ENCODE measurements around the gene PRKG1. TPM values are rescaled to one million over a fixed set of nuclear protein-coding genes. Genes with fewer than 3 reads are reported as not detected.

The PRKG1 gene
- total and polyA plus RNA-seq, 2 of the 4 experiments (the other 2 are of a cell fraction) = 3.5 to 18.3 TPM

- in situ Hi-C loops (cut with MboI; ENCODE audit: low sequenced_read_pairs) (no loop called here), intact Hi-C loops (cut with micrococcal nuclease) (no loop called here), dilution Hi-C loops (cut with HindIII; ENCODE audit: low sequenced_read_pairs, unreplicated experiment) (no loop called here)
- Histone ChIP-seq H2BK20ac (ENCODE audit: low read depth, low read length) (no peak overlapping the region), H3K56ac (ENCODE audit: extremely low read depth, insufficient read depth, low read length) (no peak overlapping the region), H3K9me3 (ENCODE audit: control insufficient read depth, insufficient read depth, low read length) (no peaks in the 10 kb centered on the region), H3K14ac (replicated peaks; ENCODE audit: low read depth, low read length) (no peak overlapping the region), H2AK9ac (replicated peaks; ENCODE audit: low read depth, low read length, poor library complexity) (no peak overlapping the region), H3K4me2 (ENCODE audit: low read depth, low read length) (no peak overlapping the region), H3K4me3 (ENCODE audit: insufficient read depth, low read depth, low read length) (no peak overlapping the region), H2BK5ac (ENCODE audit: low read depth, low read length, poor library complexity, severe bottlenecking) (no peak overlapping the region), H3K4me1 (ENCODE audit: control insufficient read depth, insufficient read depth, low read length) (no peaks in the 10 kb centered on the region), H2BK15ac (ENCODE audit: low read depth, low read length) (no peak overlapping the region), H3K36me3 (ENCODE audit: control insufficient read depth, insufficient read depth, low read length) (no peaks in the 10 kb centered on the region), H3K9ac (ENCODE audit: low read depth, low read length) (no peak overlapping the region), H3K79me1 (ENCODE audit: low read depth in 1 of 2, low read length in 2 of 2) (peaks cover 0 to 5% of the 10 kb centered on the region in 2 experiments; a peak in 1 of 4 replicates), H3K27ac (ENCODE audit: insufficient read depth, low read length) (no peak overlapping the region), H4K20me1 (ENCODE audit: insufficient read depth, low read length) (no peaks in the 10 kb centered on the region; the same call in 1 of the 2 replicates), H3K27me3 (ENCODE audit: control insufficient read depth, insufficient read depth, low read length) (no peaks in the 10 kb centered on the region), H2AK5ac (ENCODE audit: low read depth, low read length) (no peak overlapping the region), H4K91ac (ENCODE audit: insufficient read depth, low read depth, low read length) (no peak overlapping the region), H4K5ac (ENCODE audit: low read depth, low read length) (no peak overlapping the region), H4K8ac (ENCODE audit: low read depth in 2 of 2, low read length in 2 of 2) (no peak overlapping the region), H2BK120ac (ENCODE audit: low read depth, low read length) (no peak overlapping the region), H3K4ac (ENCODE audit: low read depth, low read length) (no peak overlapping the region), H3K23ac (ENCODE audit: low read depth, low read length) (no peak overlapping the region), H3K9me1 (ENCODE audit: insufficient read depth, low read length) (no peaks in the 10 kb centered on the region), H3K18ac (ENCODE audit: low read depth, low read length) (no peak overlapping the region), H2AFZ (replicated peaks; ENCODE audit: low read length, poor library complexity) (no peak overlapping the region)
- DNase-seq (peak; percentile 53), ATAC-seq (ENCODE audit: low read depth) (peak; percentile 48; the same call in 1 of the 2 replicates)
- BruUV-seq (replicated peaks) = no TSS peak
- POLR2A ChIA-PET (ENCODE audit: unreplicated experiment) = no interaction called here
- TF ChIP-seq CEBPB (IDR thresholded peaks at IDR 0.05; ENCODE audit: low read depth, low read length) (no peak), BHLHE40 (IDR thresholded peaks at IDR 0.05; ENCODE audit: low read depth, low read length) (no peak), MAFK (IDR thresholded peaks at IDR 0.05; ENCODE audit: low read depth, low read length) (peak; percentile 52), FOS (IDR thresholded peaks at IDR 0.05; ENCODE audit: low read depth, low read length) (no peak), CHD1 (IDR thresholded peaks at IDR 0.05; ENCODE audit: low read depth, low read length) (no peak)
- no CpG with 5 or more reads among the region's 2 CpGs for WGBS, 2 experiments (ENCODE audit: extremely low coverage in 2 of 2, insufficient read length in 1 of 2)
- CTCF ChIA-PET = interaction anchor here (0.6 kb wide), 1 partner anchor 21 kb away, joined by 3 read pairs; no protein-coding TSS in a partner anchor
Observed at GRCh38 chr10:51510231-51510630, 435.9 kb downstream of the PRKG1 start.
